GM21515 (cell line): Measurements from ENCODE around the gene IL17A.

ENCODE experiments used
- ATAC-seq: cut with Tn5 transposase; IDR thresholded peaks from one replicate; pipeline ENCODE4 v1.9.1; 2021; ENCODE audit not compliant: unreplicated experiment

The IL17A gene

DNA sequence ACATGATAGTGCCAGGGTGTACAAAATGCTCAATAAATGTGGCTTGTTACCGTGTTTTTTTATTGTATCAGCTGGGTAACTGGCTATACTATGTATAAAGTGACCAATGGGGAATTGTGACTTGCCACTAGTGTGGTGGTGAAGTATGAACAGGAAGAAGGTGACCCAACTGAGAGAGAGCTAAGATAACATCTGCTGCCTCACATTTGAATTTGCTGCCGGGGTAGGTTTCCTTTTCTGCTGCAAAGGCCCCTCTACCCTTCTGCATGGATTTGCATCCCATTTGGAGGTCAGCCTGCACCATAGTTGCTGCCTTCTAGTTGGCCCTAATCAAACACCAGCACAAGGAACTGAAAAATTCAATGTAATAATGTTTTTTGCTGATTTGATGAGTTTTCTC is 24.1 kb downstream of the IL17A start:
- peak; percentile 79 for ATAC-seq

DNA sequence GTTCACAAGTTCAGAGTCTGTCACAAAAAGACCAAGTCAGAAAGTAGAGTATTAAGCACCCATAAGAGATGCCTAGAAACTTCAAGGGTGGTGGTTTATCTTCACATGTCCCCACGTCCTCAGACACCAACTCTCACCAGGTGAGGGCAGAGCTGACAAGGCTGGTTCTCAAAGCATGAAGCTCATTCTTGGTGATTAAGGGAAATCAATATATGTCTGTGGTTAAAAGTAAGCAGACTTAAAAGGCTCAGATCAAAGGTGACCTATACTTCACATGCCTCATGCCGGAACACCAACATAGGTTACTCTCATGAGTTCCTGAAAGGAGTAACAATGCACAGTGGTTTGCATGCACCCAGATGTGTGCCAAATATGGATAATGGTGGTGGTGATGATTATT is 27.0 kb downstream of the IL17A start:
- ATAC-seq = no peak

GRCh38 chr6:52215787-52216186 is 29.6 kb downstream of the IL17A start:
- no peak for ATAC-seq

GRCh38 chr6:52216932-52217575 is 30.9 kb downstream of the IL17A start:
- ATAC-seq = peak; percentile 38

DNA sequence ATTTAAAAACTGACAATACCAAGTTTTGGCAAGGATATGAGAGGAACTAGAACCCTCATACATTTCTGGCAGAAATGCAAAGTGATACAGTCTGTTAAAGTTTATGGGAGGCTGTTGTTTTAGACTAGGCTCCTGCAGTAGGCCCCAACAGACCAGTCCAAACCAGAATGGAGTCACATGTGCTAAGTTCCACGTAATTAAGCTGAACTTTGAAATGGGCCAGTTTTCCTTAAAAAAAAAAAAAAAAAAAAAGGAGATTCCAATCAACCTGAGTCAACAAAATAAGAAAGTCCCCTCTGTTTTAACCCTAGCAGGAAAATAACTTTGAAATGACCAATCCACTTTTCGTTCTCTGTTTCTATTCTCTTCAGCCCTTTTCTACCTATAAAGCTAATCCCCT is 31.6 kb downstream of the IL17A start:
- no peak for ATAC-seq

- ATAC-seq = peak; percentile 66
Observed at GRCh38 chr6:52221302-52221701, 35.1 kb downstream of the IL17A start.

GRCh38 chr6:52227495-52227894 is 41.3 kb downstream of the IL17A start:
- ATAC-seq = peak; percentile 100

DNA sequence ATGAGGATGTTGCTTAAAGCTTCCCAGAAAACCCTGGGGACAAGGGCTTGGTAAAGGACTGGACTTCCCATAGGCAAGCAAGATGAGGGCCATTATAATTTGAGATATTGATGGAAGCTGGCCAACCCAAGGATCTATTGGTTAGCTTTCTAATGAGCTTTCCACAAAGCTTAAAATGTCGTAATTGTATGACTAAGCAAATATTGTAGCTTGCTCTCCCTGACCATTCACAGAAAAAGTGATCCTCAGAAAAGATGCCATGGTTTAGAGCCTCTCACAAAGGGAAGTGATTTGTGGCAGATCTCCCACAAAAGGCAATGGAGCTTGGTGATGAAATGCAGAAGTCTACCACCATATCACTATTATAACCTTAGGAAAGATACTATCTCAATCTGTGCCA is 44.5 kb downstream of the IL17A start:
- ATAC-seq = no peak

- ATAC-seq = no peak
Observed at GRCh38 chr6:52231406-52232127, 45.4 kb downstream of the IL17A start.

- no peak for ATAC-seq
Observed at GRCh38 chr6:52233005-52233404, 46.8 kb downstream of the IL17A start.

DNA sequence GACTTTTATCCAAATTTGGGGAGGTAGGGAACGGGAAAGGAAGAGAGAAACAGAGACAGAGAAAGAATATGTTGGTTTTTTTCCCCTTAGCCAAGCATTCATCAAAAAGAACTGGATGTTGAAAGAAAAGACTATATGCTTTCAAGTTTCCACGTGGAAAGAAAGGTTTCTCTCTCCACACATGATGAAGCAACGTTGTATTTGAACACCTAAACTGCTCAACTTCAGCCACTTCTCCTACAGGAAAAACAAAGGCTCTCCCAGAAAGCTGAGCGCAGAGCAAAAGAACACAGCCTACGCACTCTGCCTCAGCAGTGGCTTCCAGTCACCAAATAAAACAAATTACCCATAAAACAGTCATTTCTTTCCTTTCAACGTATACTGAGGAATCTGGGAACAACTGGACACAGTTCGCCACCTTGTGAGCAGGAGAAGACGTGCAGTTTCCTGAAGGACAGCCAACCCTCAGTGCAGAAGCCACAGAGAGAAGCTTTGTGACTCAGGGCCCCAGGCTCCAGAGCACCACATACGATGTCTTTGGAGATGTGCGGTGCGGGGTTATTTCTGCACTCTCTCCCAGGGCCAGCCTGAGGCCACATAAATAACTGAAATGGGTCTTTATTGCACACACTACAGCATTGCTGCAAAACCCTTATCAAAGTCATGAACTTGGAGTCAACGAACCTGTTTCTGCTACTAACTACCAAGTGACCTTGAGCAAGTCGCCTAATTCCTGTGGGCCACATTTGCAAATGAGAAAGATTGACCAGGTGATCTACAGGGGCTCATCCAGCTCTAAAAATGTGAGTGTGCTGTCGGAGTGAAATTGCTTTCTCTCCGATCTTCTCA is 48.0 kb downstream of the IL17A start:
- ATAC-seq = peak; percentile 80
